GM03348 (cell line): ENCODE measurements around the gene XPNPEP2.

ENCODE experiments used
- DNase-seq: peaks from one replicate; pipeline ENCODE4 v3.0.0; 2012; ENCODE audit warnings: low spot score

XPNPEP2 gene

DNA sequence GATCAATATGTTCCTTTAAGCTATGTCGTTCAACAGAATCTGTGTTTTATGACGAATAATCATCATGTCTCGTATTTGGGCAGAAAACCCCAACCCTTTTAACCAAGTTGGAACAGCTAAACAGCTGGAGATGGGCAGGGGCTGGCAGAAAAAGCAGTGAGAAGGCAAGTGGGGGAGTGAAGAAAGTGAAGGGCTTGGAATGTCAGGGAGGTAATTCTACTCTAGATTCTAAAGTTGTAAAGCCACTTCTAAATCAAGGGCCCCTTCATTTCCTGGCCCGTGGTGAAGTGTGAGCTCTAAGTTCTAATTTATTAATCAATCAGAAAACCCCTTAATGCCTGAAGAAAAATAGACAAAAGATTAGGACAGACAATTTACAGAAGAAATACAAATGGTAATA is 61.4 kb downstream of the XPNPEP2 start:
- no peak for DNase-seq

DNA sequence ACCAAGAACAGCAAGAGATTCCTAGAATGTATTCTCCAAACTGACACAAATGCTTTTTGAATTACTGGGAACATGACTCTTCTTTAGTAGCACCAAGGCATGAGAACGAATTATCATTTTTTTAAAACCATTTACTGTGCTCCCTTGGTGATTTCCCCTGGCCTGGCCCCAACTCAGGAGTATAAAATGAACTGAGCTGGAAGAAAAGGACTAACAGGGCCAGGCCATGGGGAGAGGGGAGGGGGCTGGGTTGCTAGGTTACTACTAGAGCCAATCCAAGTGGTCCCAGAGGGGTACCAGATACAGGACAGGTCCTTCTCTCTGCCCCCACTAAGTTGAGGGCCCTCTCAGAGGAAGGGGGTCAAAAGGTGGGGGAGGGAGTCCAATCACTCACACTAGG is 64.1 kb downstream of the XPNPEP2 start:
- DNase-seq: no peak

DNA sequence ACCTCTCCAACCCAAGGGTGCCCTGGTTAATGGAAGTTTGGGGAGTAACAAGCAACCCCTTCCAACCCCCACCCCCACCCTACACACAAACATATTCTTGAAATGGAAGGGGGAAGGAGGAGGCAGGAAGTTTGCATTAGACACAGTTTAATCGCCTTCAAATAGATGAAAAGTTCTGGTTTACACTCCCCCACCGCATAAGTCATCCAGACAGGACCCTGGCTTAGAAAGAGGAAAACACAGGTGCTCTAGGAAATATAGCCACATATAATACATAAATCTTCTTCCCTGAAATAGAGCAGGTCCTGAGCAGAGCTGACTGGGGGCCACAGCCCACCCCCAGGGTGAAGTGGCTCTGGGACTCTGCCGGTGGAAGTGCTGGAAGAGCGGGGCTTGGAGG is 66.0 kb downstream of the XPNPEP2 start:
- no peak for DNase-seq

DNA sequence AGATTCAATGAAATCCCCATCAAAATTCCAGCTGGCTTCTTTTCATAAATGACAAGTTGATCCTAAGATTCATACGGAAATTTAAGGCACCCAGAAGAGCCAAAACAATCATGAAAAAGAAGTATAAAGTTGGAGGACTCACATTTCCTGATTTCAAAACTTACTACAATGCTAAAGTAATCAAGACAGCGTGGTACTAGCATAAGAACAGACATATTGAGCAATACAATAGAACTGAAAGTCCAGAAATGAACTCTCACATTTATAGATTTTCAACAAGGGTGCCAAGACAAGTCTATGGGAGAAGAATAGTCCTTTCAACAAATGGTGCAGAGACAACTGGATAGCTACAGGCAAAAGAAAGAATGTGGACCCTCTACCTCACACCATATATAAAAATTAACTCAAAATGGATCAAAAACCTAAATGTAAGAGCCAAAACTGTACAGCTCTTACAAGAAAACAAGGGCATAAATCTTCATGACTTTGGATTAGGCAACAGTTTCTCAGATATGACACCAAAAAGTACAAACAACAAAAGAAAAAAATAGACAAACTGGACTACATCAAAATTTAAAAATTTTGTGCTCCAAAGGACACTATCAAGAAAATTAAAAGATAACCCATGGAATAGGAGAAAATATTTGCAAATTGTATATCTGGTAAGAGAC is 69.5 kb downstream of the XPNPEP2 start:
- DNase-seq: no peak

DNA sequence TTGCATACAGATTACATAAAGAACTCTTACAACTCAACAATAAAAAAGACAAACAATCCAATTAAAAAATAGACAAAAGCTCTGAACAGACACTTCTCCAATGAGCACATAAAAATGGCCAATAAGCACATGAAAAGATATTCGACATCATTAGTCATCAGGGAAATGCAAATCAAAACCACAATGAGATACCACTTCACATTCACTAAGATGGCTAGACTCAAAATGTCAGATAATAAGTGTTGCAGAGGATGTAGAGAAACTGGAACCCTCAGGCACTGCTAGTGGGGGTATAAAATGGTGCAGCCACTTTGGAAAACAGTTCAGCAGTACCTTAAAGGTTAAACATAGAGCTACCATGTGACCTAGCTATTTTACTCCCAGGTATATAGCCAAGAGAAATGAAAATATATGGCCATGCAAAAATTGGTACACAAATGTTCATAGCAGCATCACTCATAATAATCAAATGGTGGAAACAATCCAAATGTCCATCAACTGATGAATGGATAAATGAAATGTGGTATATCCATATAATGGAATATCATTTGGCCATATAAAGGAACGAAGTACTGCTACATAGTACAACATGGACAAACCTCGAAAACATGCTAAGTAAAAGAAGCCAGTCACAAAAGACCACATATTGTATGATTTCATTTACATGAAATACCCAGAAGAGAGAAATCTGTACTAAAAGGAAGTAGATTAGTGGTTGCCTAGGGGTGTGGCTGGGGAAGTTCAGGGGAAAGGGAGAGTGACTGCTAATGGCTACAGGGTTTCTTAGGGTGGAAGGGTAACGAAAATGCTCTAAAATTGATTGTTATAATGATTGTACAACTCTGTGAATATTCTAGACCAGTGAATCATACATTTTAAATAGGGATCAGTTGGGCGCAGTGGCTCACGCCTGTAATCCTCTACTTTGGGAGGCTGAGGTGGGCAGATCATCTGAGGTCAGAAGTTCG is 70.3 kb downstream of the XPNPEP2 start:
- no peak for DNase-seq

DNA sequence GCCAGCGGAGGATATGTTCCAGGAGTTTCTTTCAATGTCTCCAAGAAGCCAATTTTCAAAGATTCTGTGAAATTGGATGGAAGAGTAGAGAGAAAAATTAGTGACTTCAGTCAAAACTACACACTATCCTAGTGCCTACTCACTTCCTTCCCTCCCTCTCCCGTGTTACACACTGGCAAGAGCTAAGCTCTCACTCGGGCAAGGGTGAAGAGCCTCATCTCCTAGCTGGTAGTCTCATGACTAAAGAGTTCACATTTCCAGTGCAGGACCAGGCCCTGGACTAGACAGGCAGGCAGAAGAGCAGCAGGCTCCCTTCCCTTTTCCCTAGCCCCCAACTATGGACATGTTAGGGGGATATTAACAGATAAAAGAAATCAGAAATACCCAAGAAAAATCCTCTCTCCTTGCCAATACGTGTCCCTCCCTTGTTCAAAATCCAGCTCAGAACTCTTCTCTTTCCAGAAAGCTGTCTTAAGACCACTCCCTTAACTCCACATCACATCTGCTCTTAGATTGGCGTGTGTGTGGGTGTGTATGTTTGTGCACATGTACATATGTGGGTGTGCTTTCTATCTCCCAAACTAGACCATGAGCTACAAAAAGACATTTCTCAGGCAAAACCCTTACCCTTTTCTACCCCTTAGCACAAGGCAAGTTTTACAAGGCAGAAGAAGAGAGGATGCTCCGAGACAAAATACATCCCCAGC is 75.0 kb downstream of the XPNPEP2 start:
- DNase-seq: no peak

DNA sequence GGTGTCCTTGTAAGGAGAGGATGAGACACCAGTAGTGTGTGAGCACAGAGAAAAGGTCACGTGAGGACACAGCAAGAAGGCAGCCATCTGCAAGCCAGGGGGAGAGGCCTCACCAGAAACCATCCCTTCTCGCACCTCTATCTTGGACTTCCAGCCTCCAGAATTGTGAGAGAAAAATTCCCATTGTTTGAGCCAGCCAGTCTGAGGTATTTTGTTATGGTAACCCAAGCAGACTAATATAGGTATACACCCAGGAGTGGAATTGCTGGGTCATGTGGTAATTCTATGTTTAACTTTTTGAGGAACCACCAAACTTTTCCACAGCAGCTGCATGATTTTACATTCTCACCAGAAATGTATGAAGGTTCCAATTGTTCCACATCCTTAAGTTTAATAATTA is 79.3 kb downstream of the XPNPEP2 start:
- no peak for DNase-seq
